OCI-LY7 (cell line): ENCODE data around the gene MRPS16. TPM values are rescaled to one million over a fixed set of nuclear protein-coding genes. Genes with fewer than 3 reads are reported as not detected.

Experiments used
- BruUV-seq: library from RNA; stranded (reverse); fragments of 400-500 nt; replicated peaks from 2 replicates; lab custom pipeline; 2021; lab: Mats Ljungman, UMichigan
- CTCF ChIA-PET: fragments of 300-600 bp; sonication (Branson Sonifier 250); formaldehyde crosslinking; loops from one replicate; lab custom pipeline; 2022; ENCODE audit warnings: antibody characterized with exemption; ENCODE audit not compliant: unreplicated experiment; lab: Charles Lee
- POLR2A ChIA-PET: fragments of 300-600 bp; sonication (Branson Sonifier 250); formaldehyde crosslinking; loops from one replicate; lab custom pipeline; 2022; ENCODE audit warnings: antibody characterized with exemption; lab: Charles Lee
- DNase-seq: peaks from one replicate; pipeline ENCODE4 v3.0.0-alpha.2; 2015; ENCODE audit warnings: low spot score
- H2AFZ ChIP-seq: fragments of 200-600 bp; sonication (generic), shearing (Covaris generic); 2 replicates; pipeline ENCODE4 v1.6.1; 2014; ENCODE audit warnings: mild to moderate bottlenecking, antibody characterized with exemption, low read length, moderate library complexity
- H3K27ac ChIP-seq: fragments of 200-600 bp; sonication (generic); 2 replicates; pipeline ENCODE4 v1.5.1; 2014; ENCODE audit warnings: mixed run types, low read depth, mild to moderate bottlenecking, moderate library complexity, low read length, inconsistent platforms; ENCODE audit not compliant: poor library complexity, severe bottlenecking
- H3K36me3 ChIP-seq: fragments of 200-600 bp; sonication (generic); 2 replicates; pipeline ENCODE4 v1.6.1; 2014; ENCODE audit warnings: mild to moderate bottlenecking, antibody characterized with exemption, low read length, moderate library complexity, mixed read lengths; ENCODE audit not compliant: insufficient read depth
- H3K4me1 ChIP-seq: fragments of 200-600 bp; sonication (generic); 2 replicates; pipeline ENCODE4 v1.5.1; 2014; ENCODE audit warnings: mild to moderate bottlenecking, low read length; ENCODE audit not compliant: insufficient read depth, poor library complexity, severe bottlenecking
- H3K4me2 ChIP-seq: fragments of 200-600 bp; sonication (generic); 2 replicates; pipeline ENCODE4 v1.6.1; 2014; ENCODE audit warnings: mild to moderate bottlenecking, low read length
- H3K4me3 ChIP-seq: fragments of 200-600 bp; sonication (generic); 2 replicates; pipeline ENCODE4 v1.5.1; 2014; ENCODE audit warnings: mild to moderate bottlenecking, low read depth, low read length; ENCODE audit not compliant: poor library complexity, severe bottlenecking
- H3K79me2 ChIP-seq: fragments of 200-600 bp; sonication (generic); 2 replicates; pipeline ENCODE4 v1.6.1; 2016; ENCODE audit warnings: low read depth, mild to moderate bottlenecking, low read length, moderate library complexity, mixed read lengths; ENCODE audit not compliant: insufficient read depth
- H3K9me2 ChIP-seq: fragments of 200-600 bp; sonication (generic); 2 replicates; pipeline ENCODE4 v1.6.1; 2016; ENCODE audit warnings: mild to moderate bottlenecking, low read length, mixed read lengths; ENCODE audit not compliant: insufficient read depth
- H3K9me3 ChIP-seq: fragments of 200-600 bp; sonication (generic); 2 replicates; pipeline ENCODE4 v1.6.1; 2014; ENCODE audit warnings: mild to moderate bottlenecking, mixed run types, low read length, mixed read lengths
- H4K20me1 ChIP-seq: fragments of 200-600 bp; sonication (generic); 2 replicates; pipeline ENCODE4 v1.6.1; 2014; ENCODE audit warnings: mild to moderate bottlenecking, antibody characterized with exemption, low read length, moderate library complexity, mixed read lengths; ENCODE audit not compliant: insufficient read depth
- EZH2phosphoT487 ChIP-seq: fragments of 200-600 bp; sonication (generic); IDR thresholded peaks from 2 replicates; pipeline ENCODE4 v1.6.1; 2018; ENCODE audit warnings: low read depth, borderline replicate concordance, mild to moderate bottlenecking, mixed run types, antibody characterized with exemption, low read length, moderate library complexity, mixed read lengths
- intact Hi-C: fragments of 100-400 bp; cut with micrococcal nuclease; formaldehyde crosslinking; loops from one replicate; pipeline ENCODE4 v1.10.0; 2022; ENCODE audit not compliant: unreplicated experiment
- total RNA-seq, 2 experiments: library from RNA; depleted of rRNA in 1 of 2; stranded (reverse); fragments of >200 nt in 1 of 2; shearing (Covaris generic) in 1 of 2; gene quantifications; 2 replicates each; pipeline ENCODE4 v1.2.3, GENCODE V29; 2014 to 2022
- TF ChIP-seq, protein P1 (sequence below): fragments of 200-600 bp; sonication (generic); conservative IDR thresholded peaks from 2 replicates; pipeline ENCODE4 v1.5.1; 2014; ENCODE audit warnings: mild to moderate bottlenecking, antibody characterized with exemption, low read length, moderate library complexity, mixed read lengths

The MRPS16 gene
- total RNA-seq, 2 experiments from 2014 or later: 81.6 to 135 TPM

DNA sequence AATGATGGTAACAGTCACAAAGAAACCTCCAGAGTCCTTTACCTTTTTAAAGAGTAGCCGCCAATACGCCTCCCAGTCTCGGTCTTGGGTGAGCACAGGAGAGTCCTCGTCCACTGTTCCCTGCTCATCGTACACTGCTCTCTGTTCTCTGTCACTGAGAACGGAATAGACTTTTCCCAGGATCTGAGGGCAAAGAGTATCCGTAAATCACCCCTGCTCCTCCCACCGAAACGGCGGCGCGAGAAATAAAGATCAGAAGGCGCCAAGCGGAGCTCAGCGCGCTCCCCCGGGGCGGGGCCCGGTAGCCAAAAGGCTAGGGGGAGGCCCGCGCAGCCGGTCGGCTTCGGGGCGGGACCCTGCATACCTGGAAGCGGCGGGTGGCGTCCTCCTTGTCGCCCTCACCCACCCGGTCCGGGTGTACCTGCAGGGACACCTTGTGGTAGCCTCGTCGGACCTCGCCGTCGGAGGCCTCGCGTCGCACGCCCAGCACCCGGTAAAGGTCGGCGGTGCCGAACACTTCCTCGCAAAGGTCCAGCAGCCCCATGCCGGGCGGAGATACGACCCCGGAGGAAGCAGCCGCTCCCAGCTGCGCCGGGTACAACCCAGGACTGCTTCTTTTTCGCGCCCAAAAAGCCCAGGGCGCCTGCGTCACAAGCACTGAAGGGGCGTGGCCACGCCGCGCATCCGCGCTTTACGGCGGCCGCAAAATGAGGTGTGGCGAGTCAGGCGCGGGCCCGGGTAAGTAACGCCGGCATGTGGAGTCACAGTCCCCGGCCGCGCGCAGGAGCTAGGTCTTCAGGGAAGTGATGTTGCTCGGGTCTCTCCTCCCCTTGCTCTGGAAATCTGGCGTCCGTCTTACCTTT lies 5.6 kb downstream of the MRPS16 start, which contains the start of gene DNAJC9:
TSS of gene DNAJC9 (minus strand) at position 610 of the 863 bp plus-strand sequence. CDS start at position 544, 66 bp downstream.
- TF ChIP-seq EZH2phosphoT487: no peak
- TF ChIP-seq, protein P1, sequence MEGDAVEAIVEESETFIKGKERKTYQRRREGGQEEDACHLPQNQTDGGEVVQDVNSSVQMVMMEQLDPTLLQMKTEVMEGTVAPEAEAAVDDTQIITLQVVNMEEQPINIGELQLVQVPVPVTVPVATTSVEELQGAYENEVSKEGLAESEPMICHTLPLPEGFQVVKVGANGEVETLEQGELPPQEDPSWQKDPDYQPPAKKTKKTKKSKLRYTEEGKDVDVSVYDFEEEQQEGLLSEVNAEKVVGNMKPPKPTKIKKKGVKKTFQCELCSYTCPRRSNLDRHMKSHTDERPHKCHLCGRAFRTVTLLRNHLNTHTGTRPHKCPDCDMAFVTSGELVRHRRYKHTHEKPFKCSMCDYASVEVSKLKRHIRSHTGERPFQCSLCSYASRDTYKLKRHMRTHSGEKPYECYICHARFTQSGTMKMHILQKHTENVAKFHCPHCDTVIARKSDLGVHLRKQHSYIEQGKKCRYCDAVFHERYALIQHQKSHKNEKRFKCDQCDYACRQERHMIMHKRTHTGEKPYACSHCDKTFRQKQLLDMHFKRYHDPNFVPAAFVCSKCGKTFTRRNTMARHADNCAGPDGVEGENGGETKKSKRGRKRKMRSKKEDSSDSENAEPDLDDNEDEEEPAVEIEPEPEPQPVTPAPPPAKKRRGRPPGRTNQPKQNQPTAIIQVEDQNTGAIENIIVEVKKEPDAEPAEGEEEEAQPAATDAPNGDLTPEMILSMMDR: no peak
- intact Hi-C loops: loop anchor here (1.0 to 5.0 kb wide), 4 partner anchors 80 to 484 kb away; partner anchors contain the start of genes ECD, FAM149B1 and P4HA1
- Histone ChIP-seq H3K9me3 (no peaks in the 10 kb centered on the region), H4K20me1 (peaks cover 29% of the 10 kb centered on the region; the same call in 1 of the 2 replicates), H3K9me2 (no peaks in the 10 kb centered on the region), H3K36me3 (peaks cover 87% of the 10 kb centered on the region), H2AFZ (peak within 1 kb of the TSS; percentile 28; the same call in 1 of the 2 replicates), H3K4me2 (peak within 1 kb of the TSS; percentile 98), H3K79me2 (peaks cover 90% of the 10 kb centered on the region), H3K4me1 (peaks cover 58% of the 10 kb centered on the region), H3K27ac (peak within 1 kb of the TSS; percentile 91), H3K4me3 (peak within 1 kb of the TSS; percentile 94)
- DNase-seq: peak; percentile 98
- no TSS peak for BruUV-seq
- ChIA-PET POLR2A (interaction anchor here (0.6 to 2.1 kb wide), 11 partner anchors 11 to 494 kb away, joined by 3 to 10 read pairs (median 3); partner anchors contain the start of genes P4HA1 and PPP3CB), CTCF (no interaction called here)

DNA sequence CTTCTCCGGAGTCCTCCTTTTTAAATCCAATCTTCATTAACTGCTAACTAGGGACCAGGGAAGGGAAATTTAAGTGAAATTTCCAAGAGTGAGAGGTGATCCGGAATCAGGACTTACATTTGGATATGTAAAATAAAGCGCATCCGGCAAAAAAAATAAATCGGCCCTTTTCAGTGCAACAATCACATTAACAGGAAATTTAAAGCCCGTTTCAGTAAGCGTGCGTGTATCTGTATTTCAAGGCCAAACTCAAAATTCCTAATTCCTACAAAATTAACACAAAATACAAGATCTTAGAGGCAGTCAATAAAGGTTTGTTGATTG lies 6.2 kb downstream of the MRPS16 start:
- POLR2A ChIA-PET: interaction anchor here (0.7 to 2.1 kb wide), 3 partner anchors 151 to 249 kb away, joined by 3 to 10 read pairs (median 3); partner anchors contain the start of gene PPP3CB

More for the DNA sequence above, 6.2 kb downstream of the MRPS16 start:
- Histone ChIP-seq H3K79me2 (peaks cover 86% of the 10 kb centered on the region), H2AFZ (no peak overlapping the region; the same call in 1 of the 2 replicates), H3K4me2 (peak overlapping the region; percentile 98), H3K4me3 (peak overlapping the region; percentile 94), H3K36me3 (peaks cover 88% of the 10 kb centered on the region), H3K9me3 (no peaks in the 10 kb centered on the region), H4K20me1 (peaks cover 29% of the 10 kb centered on the region; the same call in 1 of the 2 replicates), H3K4me1 (peaks cover 54% of the 10 kb centered on the region), H3K9me2 (no peaks in the 10 kb centered on the region), H3K27ac (peak overlapping the region; percentile 91)
- CTCF ChIA-PET: no interaction called here
- peak; percentile 41 for DNase-seq
- no peak for TF ChIP-seq EZH2phosphoT487
- TF ChIP-seq, protein P1: no peak
- intact Hi-C loops: loop anchor here (2.0 to 5.0 kb wide), 3 partner anchors 79 to 485 kb away; partner anchors contain the start of genes ECD, FAM149B1 and P4HA1
- TSS peak; percentile 51 for BruUV-seq
